Gastroesophageal sphincter (tissue), 4 donors: ENCODE data around the gene MUC5B. TPM values are rescaled to one million over a fixed set of nuclear protein-coding genes. Genes with fewer than 3 reads are reported as not detected.

Experiments used
- ATAC-seq: fragments of 150-250 bp; one replicate; pipeline ENCODE4 v1.9.1; 2016; ENCODE audit warnings: mild to moderate bottlenecking, moderate library complexity
- H3K27ac ChIP-seq, 4 donors: fragments of 200-600 bp; sonication (generic) in 3 of 4; 1 replicate in 3 of 4; 2 replicates in 1 of 4; pipeline ENCODE4 v1.5.1; 2016 to 2019
- H3K27me3 ChIP-seq: fragments of 200-600 bp; sonication (generic); one replicate; pipeline ENCODE4 v1.5.1; 2019
- H3K36me3 ChIP-seq, 2 donors: fragments of 200-600 bp; sonication (generic); one replicate each; pipeline ENCODE4 v1.5.1; 2019; ENCODE audit warnings: control low read depth in 1 of 2
- H3K4me1 ChIP-seq, 3 donors: fragments of 200-600 bp; sonication (generic); 1 replicate in 2 of 3; 2 replicates in 1 of 3; pipeline ENCODE4 v1.5.1; 2016 to 2019; ENCODE audit warnings: control low read depth in 2 of 3
- H3K4me3 ChIP-seq, 2 donors: fragments of 200-600 bp; sonication (generic); one replicate each; pipeline ENCODE4 v1.5.1; 2019; ENCODE audit warnings: mild to moderate bottlenecking in 1 of 2, moderate library complexity in 1 of 2
- H3K9me3 ChIP-seq, 3 donors: fragments of 200-600 bp; sonication (generic); one replicate each; pipeline ENCODE4 v1.5.1; 2017 to 2019; ENCODE audit warnings: control low read depth in 2 of 3
- CTCF ChIP-seq, 4 experiments: fragments of 200-600 bp in 2 of 4; fragments of 450-650 bp in 2 of 4; sonication (generic) in 1 of 4; IDR thresholded peaks; one replicate each; pipeline ENCODE4 v1.5.1; 2017 to 2019; ENCODE audit warnings: antibody characterized with exemption in 4 of 4, mild to moderate bottlenecking in 2 of 4, moderate library complexity in 2 of 4
- EP300 ChIP-seq: sonication (generic); formaldehyde crosslinking; IDR thresholded peaks from one replicate; pipeline ENCODE4 v1.6.1; 2017; ENCODE audit warnings: antibody characterized with exemption, mild to moderate bottlenecking
- POLR2A ChIP-seq, 2 donors: fragments of 450-650 bp; IDR thresholded peaks; one replicate each; pipeline ENCODE4 v1.6.1; 2017; ENCODE audit warnings: antibody characterized with exemption in 2 of 2, mild to moderate bottlenecking in 2 of 2, moderate library complexity in 1 of 2
- POLR2AphosphoS5 ChIP-seq: sonication (generic); formaldehyde crosslinking; IDR thresholded peaks from one replicate; pipeline ENCODE4 v1.6.1; 2017; ENCODE audit warnings: antibody characterized with exemption
- WGBS, 2 donors: methylation state at CpG; one replicate each; pipeline ENCODE4 v1.1.5; 2018; ENCODE audit warnings: low coverage in 1 of 2; 5-methylcytosine and 5-hydroxymethylcytosine counted together
- total RNA-seq, 4 donors: library from RNA; depleted of rRNA; stranded (reverse); fragments of >200 nt; gene quantifications; one replicate each; pipeline ENCODE4 v1.1.0, GENCODE V29; 2016

MUC5B gene
- total RNA-seq, 4 donors from 2014 or later = 0.13 to 199 (median 0.60) TPM

GRCh38 chr11:1234054-1234720 is 11.3 kb downstream of the MUC5B start:
- no peak overlapping the region for H3K27ac ChIP-seq
- no peak for ATAC-seq
- no peak overlapping the region for H3K4me3 ChIP-seq
- H3K9me3 ChIP-seq = no peaks in the 10 kb centered on the region
- TF ChIP-seq POLR2AphosphoS5 (no peak), POLR2A (IDR thresholded peaks at IDR 0.05) (no peak), CTCF (IDR thresholded peaks at IDR 0.05) (no peak), EP300 (no peak)
- no peaks in the 10 kb centered on the region for H3K4me1 ChIP-seq
- H3K27me3 ChIP-seq = peaks cover 38% of the 10 kb centered on the region
- H3K36me3 ChIP-seq = no peaks in the 10 kb centered on the region
- 72% methylated on average over 4 of the region's 22 CpGs; no CpG with 5 or more reads in 1 of the 2 donors for WGBS, 2 donors

- no peaks in the 10 kb centered on the region for H3K4me1 ChIP-seq
- H3K27me3 ChIP-seq = peaks cover 31% of the 10 kb centered on the region
- no peak overlapping the region for H3K4me3 ChIP-seq
- no peaks in the 10 kb centered on the region for H3K9me3 ChIP-seq
- no peak overlapping the region for H3K27ac ChIP-seq
- no peaks in the 10 kb centered on the region for H3K36me3 ChIP-seq
- ATAC-seq = no peak
- TF ChIP-seq POLR2AphosphoS5 (no peak), POLR2A (IDR thresholded peaks at IDR 0.05) (no peak), EP300 (no peak), CTCF (IDR thresholded peaks at IDR 0.05) (no peak)
- WGBS, 2 donors = 77% methylated on average over 4 of the region's 23 CpGs; no CpG with 5 or more reads in 1 of the 2 donors
Measured at GRCh38 chr11:1234771-1235305, 12.0 kb downstream of the MUC5B start.

GRCh38 chr11:1235306-1235900 is 12.5 kb downstream of the MUC5B start:
- ATAC-seq = no peak
- 53 to 79% methylated on average over 3 to 4 of the region's 23 CpGs for WGBS, 2 donors
- H3K36me3 ChIP-seq = no peaks in the 10 kb centered on the region

GRCh38 chr11:1235901-1236315 is 13.0 kb downstream of the MUC5B start:
- peaks cover 20% of the 10 kb centered on the region for H3K27me3 ChIP-seq
- no peak for TF ChIP-seq POLR2AphosphoS5
- TF ChIP-seq EP300 = no peak
- no peak for TF ChIP-seq POLR2A (IDR thresholded peaks at IDR 0.05)
- ATAC-seq = no peak

More at GRCh38 chr11:1235306-1235900, 12.5 kb downstream of the MUC5B start:
- no peaks in the 10 kb centered on the region for H3K4me1 ChIP-seq
- TF ChIP-seq POLR2A (IDR thresholded peaks at IDR 0.05) (no peak), CTCF (IDR thresholded peaks at IDR 0.05) (no peak), EP300 (no peak), POLR2AphosphoS5 (no peak)
- peaks cover 25% of the 10 kb centered on the region for H3K27me3 ChIP-seq
- no peaks in the 10 kb centered on the region for H3K9me3 ChIP-seq
- no peak overlapping the region for H3K27ac ChIP-seq
- no peak overlapping the region for H3K4me3 ChIP-seq

GRCh38 chr11:1236316-1237127 is 13.7 kb downstream of the MUC5B start:
- Histone ChIP-seq H3K4me3 (no peak overlapping the region), H3K9me3 (no peaks in the 10 kb centered on the region), H3K4me1 (no peaks in the 10 kb centered on the region), H3K27ac (no peak overlapping the region), H3K27me3 (peaks cover 14% of the 10 kb centered on the region), H3K36me3 (no peaks in the 10 kb centered on the region)
- no peak for ATAC-seq
- TF ChIP-seq CTCF (IDR thresholded peaks at IDR 0.05) (no peak), POLR2A (IDR thresholded peaks at IDR 0.05) (no peak), POLR2AphosphoS5 (no peak), EP300 (no peak)
- 80% methylated on average over 2 of the region's 37 CpGs; no CpG with 5 or more reads in 1 of the 2 donors for WGBS, 2 donors

More at GRCh38 chr11:1235901-1236315, 13.0 kb downstream of the MUC5B start:
- Histone ChIP-seq H3K4me1 (no peaks in the 10 kb centered on the region), H3K36me3 (no peaks in the 10 kb centered on the region), H3K27ac (no peak overlapping the region), H3K9me3 (no peaks in the 10 kb centered on the region), H3K4me3 (no peak overlapping the region)
- no CpG with 5 or more reads among the region's 16 CpGs for WGBS, 2 donors
